ENCODE measurements around the gene RETSAT. TPM values are rescaled to one million over a fixed set of nuclear protein-coding genes. Genes with fewer than 3 reads are reported as not detected.

Gene RETSAT
- polyA plus RNA-seq, 2 of the 4 experiments (the other 2 are of a cell fraction), result 42.3 to 51.6 TPM

- no peak for ATAC-seq
- Histone ChIP-seq H3K9me3 (peaks cover 12% of the 10 kb centered on the region; the same call in 2 of the 3 replicates), H3K4me3 (no peak overlapping the region), H3K4me2 (no peak overlapping the region), H3K27ac (no peak overlapping the region), H3K4me1 (no peaks in the 10 kb centered on the region)
- POLR2A ChIA-PET, result interaction anchor here (0.6 kb wide), 1 partner anchor 19 kb away, joined by 3 read pairs; the partner anchor contains the start of gene SH2D6
- DNase-seq (ENCODE audit: low read depth in 1 of 2, low spot score in 1 of 2), result no peak
- CTCF ChIA-PET, result interaction anchor here (0.7 to 41.9 kb wide), 9 partner anchors 8 to 237 kb away, joined by 3 to 1185 read pairs (median 5); partner anchors contain the start of genes ELMOD3, GGCX, MAT2A and RETSAT
- TF ChIP-seq USF2 (IDR thresholded peaks at IDR 0.05) (no peak), JUN (IDR thresholded peaks at IDR 0.05) (no peak), EHF (CRISPR knock-in tag; IDR thresholded peaks at IDR 0.05) (no peak), MYC (IDR thresholded peaks at IDR 0.05; ENCODE audit: borderline replicate concordance, low read length) (no peak), JUNB (IDR thresholded peaks at IDR 0.05) (no peak), KDM5A (IDR thresholded peaks at IDR 0.05) (no peak), EP300 (IDR thresholded peaks at IDR 0.05) (no peak), HOXB13 (CRISPR knock-in tag; IDR thresholded peaks at IDR 0.05; ENCODE audit: low read depth) (no peak), MAZ (IDR thresholded peaks at IDR 0.05; ENCODE audit: borderline replicate concordance, low read depth, low read length) (no peak), RNF2 (IDR thresholded peaks at IDR 0.05; ENCODE audit: borderline replicate concordance, low read depth) (no peak), HDAC2 (IDR thresholded peaks at IDR 0.05) (no peak), CTCF (IDR thresholded peaks at IDR 0.05) (no peak), PHF8 (IDR thresholded peaks at IDR 0.05; ENCODE audit: borderline replicate concordance, low read depth) (no peak), FOSL2 (IDR thresholded peaks at IDR 0.05) (no peak), FOSL2 (CRISPR knock-in tag; IDR thresholded peaks at IDR 0.05) (no peak), RCOR1 (IDR thresholded peaks at IDR 0.05; ENCODE audit: low read depth, low read length) (no peak)
- FAIRE-seq, result no peak
- 85% methylated on average over 8 of the region's 8 CpGs for WGBS (ENCODE audit: missing lambda C conversion rate)
Observed at GRCh38 chr2:85400023-85400422, 45.7 kb upstream of the RETSAT start.

GRCh38 chr2:85399183-85399455, 44.8 kb upstream of the RETSAT start:
- 85% methylated on average over 8 of the region's 8 CpGs for WGBS (ENCODE audit: missing lambda C conversion rate)
- TF ChIP-seq MAX (IDR thresholded peaks at IDR 0.05) (no peak), HOXA7 (CRISPR knock-in tag; IDR thresholded peaks at IDR 0.05) (no peak), BHLHE40 (IDR thresholded peaks at IDR 0.05; ENCODE audit: low read depth, low read length) (no peak), CBX8 (IDR thresholded peaks at IDR 0.05) (no peak), RARB (CRISPR knock-in tag; IDR thresholded peaks at IDR 0.05) (no peak), RCOR1 (IDR thresholded peaks at IDR 0.05; ENCODE audit: low read depth, low read length) (no peak), ELK1 (IDR thresholded peaks at IDR 0.05; ENCODE audit: low read depth, low read length) (no peak), POLR2A (IDR thresholded peaks at IDR 0.05; ENCODE audit: low read length) (no peak), MYC (IDR thresholded peaks at IDR 0.05; ENCODE audit: borderline replicate concordance, low read length) (no peak), CHD2 (IDR thresholded peaks at IDR 0.05; ENCODE audit: low read length, partially characterized antibody) (no peak), EHF (CRISPR knock-in tag; IDR thresholded peaks at IDR 0.05) (no peak), MAFK (IDR thresholded peaks at IDR 0.05; ENCODE audit: partially characterized antibody) (no peak), CEBPB (IDR thresholded peaks at IDR 0.05) (no peak), JUN (IDR thresholded peaks at IDR 0.05) (no peak), CBX2 (IDR thresholded peaks at IDR 0.05; ENCODE audit: borderline replicate concordance, low read depth) (no peak), FOSB (CRISPR knock-in tag; IDR thresholded peaks at IDR 0.05) (no peak), JUNB (IDR thresholded peaks at IDR 0.05) (no peak)
- TF ChIP-seq, protein P1, sequence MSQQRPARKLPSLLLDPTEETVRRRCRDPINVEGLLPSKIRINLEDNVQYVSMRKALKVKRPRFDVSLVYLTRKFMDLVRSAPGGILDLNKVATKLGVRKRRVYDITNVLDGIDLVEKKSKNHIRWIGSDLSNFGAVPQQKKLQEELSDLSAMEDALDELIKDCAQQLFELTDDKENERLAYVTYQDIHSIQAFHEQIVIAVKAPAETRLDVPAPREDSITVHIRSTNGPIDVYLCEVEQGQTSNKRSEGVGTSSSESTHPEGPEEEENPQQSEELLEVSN (IDR thresholded peaks at IDR 0.05; ENCODE audit: borderline replicate concordance, low read depth), result no peak
- TF ChIP-seq, protein P2, sequence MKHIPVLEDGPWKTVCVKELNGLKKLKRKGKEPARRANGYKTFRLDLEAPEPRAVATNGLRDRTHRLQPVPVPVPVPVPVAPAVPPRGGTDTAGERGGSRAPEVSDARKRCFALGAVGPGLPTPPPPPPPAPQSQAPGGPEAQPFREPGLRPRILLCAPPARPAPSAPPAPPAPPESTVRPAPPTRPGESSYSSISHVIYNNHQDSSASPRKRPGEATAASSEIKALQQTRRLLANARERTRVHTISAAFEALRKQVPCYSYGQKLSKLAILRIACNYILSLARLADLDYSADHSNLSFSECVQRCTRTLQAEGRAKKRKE (CRISPR knock-in tag; IDR thresholded peaks at IDR 0.05; ENCODE audit: low read depth), result no peak
- no peak overlapping the region for H3K4me3 ChIP-seq
- H3K4me2 ChIP-seq, result no peak overlapping the region
- POLR2A ChIA-PET, result interaction anchor here (1.5 kb wide), 1 partner anchor 140 kb away, joined by 3 read pairs; the partner anchor contains the start of gene MAT2A
- no peak for ATAC-seq
- no peaks in the 10 kb centered on the region for H3K4me1 ChIP-seq
- no peak for DNase-seq (ENCODE audit: low read depth in 1 of 2, low spot score in 1 of 2)
- H3K27ac ChIP-seq, result no peak overlapping the region
- peaks cover 10% of the 10 kb centered on the region; the same call in 2 of the 3 replicates for H3K9me3 ChIP-seq
- CTCF ChIA-PET, result interaction anchor here (1.2 to 41.9 kb wide), 7 partner anchors 9 to 238 kb away, joined by 3 to 1185 read pairs (median 5); partner anchors contain the start of genes GGCX and MAT2A
- no peak for FAIRE-seq

Data from A549 (cell line).